ENCODE data around the gene LTO1. TPM values are rescaled to one million over a fixed set of nuclear protein-coding genes. Genes with fewer than 3 reads are reported as not detected.

The LTO1 gene
- total RNA-seq, 1 experiment from 2014 or later, result 37.5 TPM

GRCh38 chr11:69650081-69650831, 24.9 kb downstream of the LTO1 start:
- H3K27ac ChIP-seq (ENCODE audit: low read length), result peak overlapping the region; percentile 5; the same call in 1 of the 2 replicates
- peaks cover 82% of the 10 kb centered on the region for H3K4me1 ChIP-seq (ENCODE audit: insufficient read depth, low read length)
- no peak for ATAC-seq
- no peak for DNase-seq
- ChIA-PET POLR2A (ENCODE audit: unreplicated experiment) (no interaction called here), CTCF (no interaction called here)
- no peak overlapping the region for H3K4me3 ChIP-seq (ENCODE audit: low read length)
- no peaks in the 10 kb centered on the region for H3K9me2 ChIP-seq (replicated peaks; ENCODE audit: low read length)
- H3K4me2 ChIP-seq (ENCODE audit: low read length), result no peak overlapping the region
- TF ChIP-seq EZH2phosphoT487 (IDR thresholded peaks at IDR 0.05; ENCODE audit: borderline replicate concordance, low read length), result no peak
- no peak for TF ChIP-seq EZH2 (IDR thresholded peaks at IDR 0.05; ENCODE audit: low read length, unreplicated experiment)
- TF ChIP-seq CTCF (conservative IDR thresholded peaks at IDR 0.05; ENCODE audit: low read depth, low read length), result no peak
- H3K79me2 ChIP-seq (ENCODE audit: low read length), result peaks cover 57% of the 10 kb centered on the region
- peaks cover 77% of the 10 kb centered on the region for H4K20me1 ChIP-seq (ENCODE audit: low read length)
- H3K36me3 ChIP-seq (ENCODE audit: low read depth, low read length), result peaks cover 75% of the 10 kb centered on the region
- no TSS peak for BruUV-seq (replicated peaks)
- H2AFZ ChIP-seq (ENCODE audit: low read length), result no peak overlapping the region
- H3K27me3 ChIP-seq (ENCODE audit: low read length), result no peaks in the 10 kb centered on the region
- H3F3A ChIP-seq (ENCODE audit: low read length, unreplicated experiment), result peaks cover 67% of the 10 kb centered on the region
- intact Hi-C loops (cut with micrococcal nuclease), result no loop called here
- no peak overlapping the region for H3K9ac ChIP-seq (ENCODE audit: low read length)
- H3K9me3 ChIP-seq (ENCODE audit: low read length), result no peaks in the 10 kb centered on the region

- ATAC-seq (no peak), DNase-seq (no peak)
- no peak overlapping the region for H3K27ac ChIP-seq (ENCODE audit: low read length)
- H3K9ac ChIP-seq (ENCODE audit: low read length), result no peak overlapping the region
- intact Hi-C loops (cut with micrococcal nuclease), result no loop called here
- H4K20me1 ChIP-seq (ENCODE audit: low read length), result peaks cover 85% of the 10 kb centered on the region
- CTCF ChIA-PET, result interaction anchor here (0.5 kb wide), 1 partner anchor 15 kb away, joined by 3 read pairs; no protein-coding TSS in a partner anchor
- peaks cover 82% of the 10 kb centered on the region for H3K36me3 ChIP-seq (ENCODE audit: low read depth, low read length)
- no peaks in the 10 kb centered on the region for H3K9me2 ChIP-seq (replicated peaks; ENCODE audit: low read length)
- peaks cover 65% of the 10 kb centered on the region for H3F3A ChIP-seq (ENCODE audit: low read length, unreplicated experiment)
- TF ChIP-seq EZH2 (IDR thresholded peaks at IDR 0.05; ENCODE audit: low read length, unreplicated experiment) (no peak), CTCF (conservative IDR thresholded peaks at IDR 0.05; ENCODE audit: low read depth, low read length) (no peak), EZH2phosphoT487 (IDR thresholded peaks at IDR 0.05; ENCODE audit: borderline replicate concordance, low read length) (no peak)
- peaks cover 84% of the 10 kb centered on the region for H3K4me1 ChIP-seq (ENCODE audit: insufficient read depth, low read length)
- no peak overlapping the region for H3K4me2 ChIP-seq (ENCODE audit: low read length)
- POLR2A ChIA-PET (ENCODE audit: unreplicated experiment), result interaction anchor here (0.6 kb wide), 2 partner anchors 392 to 730 kb away, joined by 3 to 6 read pairs; no protein-coding TSS in a partner anchor
- no peaks in the 10 kb centered on the region for H3K9me3 ChIP-seq (ENCODE audit: low read length)
- BruUV-seq (replicated peaks), result no TSS peak
- peaks cover 64% of the 10 kb centered on the region for H3K79me2 ChIP-seq (ENCODE audit: low read length)
- H3K4me3 ChIP-seq (ENCODE audit: low read length), result no peak overlapping the region
- H3K27me3 ChIP-seq (ENCODE audit: low read length), result no peaks in the 10 kb centered on the region
- no peak overlapping the region for H2AFZ ChIP-seq (ENCODE audit: low read length)
These were observed 25.6 kb downstream of the LTO1 start for GRCh38 chr11:69649576-69649900.

Data from PC-3 (cell line).